Inflammatory macrophage (primary cell): ENCODE results near the gene PPP1R12B.
"Not testable (repeated sequence)": the region's sequence is repeated elsewhere in the genome, so short reads cannot be mapped to it uniquely, and the experiment has no call there.

Source experiments
- DNase-seq, 2 donors: peaks; one replicate each; pipeline ENCODE4 v3.0.0-alpha.2; 2020 to 2022

The PPP1R12B gene

GRCh38 chr1:202619505-202619904, 271.0 kb downstream of the PPP1R12B start:
- DNase-seq, result no peak

DNA sequence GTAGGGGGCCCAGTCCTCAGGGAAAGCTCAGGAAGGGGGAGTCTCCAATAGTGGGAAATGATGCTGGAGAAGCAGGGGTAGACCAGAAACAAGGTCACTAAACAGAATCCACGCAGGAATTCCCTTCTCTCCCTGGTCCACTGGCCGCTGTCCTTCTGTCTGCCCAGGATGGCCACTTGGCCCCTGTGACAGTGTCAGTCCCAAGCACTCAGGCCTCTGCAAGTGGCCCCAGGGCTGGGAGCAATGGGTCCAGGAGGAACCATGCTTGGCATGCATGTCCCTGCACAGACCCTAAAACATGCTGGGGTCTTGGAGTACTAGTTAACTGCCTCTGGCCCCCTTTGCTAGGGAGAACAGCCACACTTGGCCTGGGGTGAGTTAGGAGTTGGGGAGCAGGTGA, 271.5 kb downstream of the PPP1R12B start:
- not testable (repeated sequence) for DNase-seq

- no peak for DNase-seq
These were observed 272.9 kb downstream of the PPP1R12B start for GRCh38 chr1:202621446-202621845.

DNA sequence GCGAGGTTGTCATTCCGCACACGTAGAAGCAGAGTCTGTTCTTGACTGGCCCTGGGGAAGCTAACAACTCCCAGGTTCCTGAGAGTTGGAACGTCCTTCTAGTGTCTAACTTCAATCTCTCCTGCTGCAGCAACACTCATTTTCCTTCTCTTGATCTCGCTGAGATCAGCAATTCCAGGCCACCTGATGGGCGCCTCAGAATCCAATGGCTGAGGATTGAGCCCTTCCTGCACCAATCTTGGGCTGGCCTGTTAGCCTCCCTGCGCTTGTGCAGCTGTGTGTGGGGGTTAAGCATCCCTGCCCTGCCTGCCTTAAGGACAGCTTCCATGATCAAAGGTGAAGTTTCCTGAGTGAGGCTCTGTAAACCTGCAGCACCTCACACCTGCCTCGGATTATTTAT, 273.9 kb downstream of the PPP1R12B start:
- DNase-seq, result no peak

GRCh38 chr1:202623075-202623474, 274.6 kb downstream of the PPP1R12B start:
- DNase-seq, result peak in 1 of 2 donors; percentile 40

DNA sequence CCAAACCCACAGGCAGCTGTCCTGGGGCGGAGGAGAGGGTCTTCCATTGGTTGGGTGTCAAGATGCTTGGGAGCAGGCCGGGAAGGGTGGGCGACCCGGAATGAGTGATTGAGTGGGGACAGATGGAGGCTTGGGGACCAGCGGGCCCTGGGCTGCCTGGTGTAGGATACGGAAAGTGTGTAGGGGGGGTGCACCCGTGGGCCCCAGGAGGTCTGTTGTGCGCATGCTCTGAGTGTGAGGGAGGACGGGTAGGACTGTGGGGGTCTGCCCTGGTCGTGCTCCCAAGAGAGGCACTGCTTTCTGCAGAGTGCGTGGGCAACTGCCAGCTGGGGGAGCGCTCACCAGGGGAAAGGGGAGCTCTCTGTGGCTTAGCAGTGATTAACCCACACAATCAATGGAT, 275.0 kb downstream of the PPP1R12B start:
- not testable (repeated sequence) for DNase-seq

DNA sequence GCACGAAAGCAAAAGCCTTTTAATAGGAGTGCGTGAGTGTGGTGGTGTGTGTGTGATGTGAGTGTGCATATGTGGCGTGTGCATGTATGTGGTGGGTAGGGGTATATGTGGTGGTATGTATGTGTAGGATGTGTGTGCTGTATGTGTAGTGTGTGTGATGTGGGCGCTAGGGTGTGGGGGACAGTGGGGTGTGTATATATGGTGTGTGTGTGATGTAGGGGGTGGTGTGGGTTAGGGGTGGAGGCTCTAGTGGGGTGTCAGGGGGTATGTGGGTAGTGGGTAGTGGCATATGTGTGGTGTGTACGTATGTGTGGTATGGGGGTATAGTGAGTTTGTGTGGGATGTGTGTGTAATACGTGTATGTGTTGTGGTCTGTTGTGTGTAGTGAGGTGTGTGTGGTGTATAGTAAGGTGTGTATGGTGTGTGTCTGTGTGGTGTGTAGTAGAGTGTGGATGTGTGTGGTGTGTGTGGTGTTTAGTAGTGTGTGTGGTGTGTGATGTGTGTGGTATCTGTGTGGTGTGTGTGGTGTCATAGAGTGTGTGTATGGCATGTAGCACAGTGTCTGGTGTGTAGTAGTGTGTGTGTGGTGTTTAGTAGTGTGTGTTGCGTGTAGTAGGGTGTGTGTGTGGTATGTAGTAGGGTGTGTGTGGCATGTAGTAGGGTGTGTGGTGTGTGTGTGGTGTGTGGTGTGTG, 275.7 kb downstream of the PPP1R12B start:
- DNase-seq, result no peak

GRCh38 chr1:202624781-202625108, 276.2 kb downstream of the PPP1R12B start:
- no peak for DNase-seq

GRCh38 chr1:202625416-202626360, 277.2 kb downstream of the PPP1R12B start:
- DNase-seq, result peak; percentile 55 to 65

GRCh38 chr1:202627036-202627435, 278.5 kb downstream of the PPP1R12B start:
- DNase-seq, result not testable (repeated sequence)

DNA sequence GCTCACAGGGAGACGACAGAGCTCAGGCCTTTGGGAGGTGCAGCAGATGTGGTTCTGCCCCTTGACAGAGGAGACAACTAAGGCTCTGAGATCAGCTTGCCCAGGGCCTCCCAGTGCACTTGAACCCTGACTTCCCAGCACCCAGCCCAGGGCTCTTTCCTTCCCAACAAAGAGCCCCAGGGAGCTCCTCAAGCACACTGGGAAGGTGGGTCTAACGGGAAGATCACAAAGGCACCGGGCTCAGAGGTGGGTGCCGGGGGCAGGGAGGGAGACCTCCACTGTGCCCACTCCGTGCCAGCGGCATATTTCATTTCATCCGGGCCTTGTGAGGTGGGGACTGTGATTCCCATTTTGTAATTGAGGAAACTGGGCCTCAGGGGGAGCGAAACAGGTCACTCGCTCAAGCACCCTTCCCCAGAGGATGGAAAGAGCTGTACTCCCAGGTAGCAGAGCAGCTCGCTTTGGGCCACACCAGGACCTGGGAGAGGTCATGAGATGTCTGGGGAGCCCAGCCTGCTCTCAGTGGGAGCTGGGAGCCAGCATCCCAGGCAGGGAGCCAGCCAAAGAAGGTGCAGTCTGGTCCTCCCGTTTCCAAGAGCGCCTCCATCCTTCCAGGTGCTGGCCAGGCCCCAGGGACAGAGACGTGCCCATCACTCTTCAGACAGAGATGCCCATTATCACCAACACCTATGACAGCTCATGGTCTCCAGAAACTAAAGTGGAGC, 279.5 kb downstream of the PPP1R12B start:
- DNase-seq, result no peak

DNA sequence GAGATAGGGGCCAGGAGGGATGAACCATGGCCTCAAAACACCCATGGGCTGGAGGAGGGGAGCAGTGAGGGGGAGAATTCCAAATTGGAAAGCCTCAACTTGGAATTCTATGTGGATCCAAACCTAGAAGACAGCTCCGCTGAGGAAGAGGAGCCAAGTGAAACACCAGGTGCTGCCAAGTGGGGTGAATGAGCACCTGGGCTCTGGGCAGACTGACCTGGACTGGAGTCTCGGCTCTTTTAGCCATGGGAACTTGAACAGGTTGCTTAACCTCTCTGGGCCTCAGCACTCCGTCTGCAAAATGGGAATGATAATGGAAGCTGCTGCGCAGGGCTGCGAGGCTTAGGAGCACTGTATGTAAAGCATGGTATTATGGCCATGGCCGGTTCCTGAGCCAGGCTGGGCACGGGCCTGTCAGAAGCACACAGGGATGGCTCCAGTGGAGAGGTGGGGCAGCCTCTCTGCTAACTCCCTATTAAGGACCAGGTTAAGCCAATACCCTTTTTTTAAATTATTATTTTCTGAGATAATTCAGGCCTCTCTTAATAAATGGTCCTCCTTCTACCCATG, 280.2 kb downstream of the PPP1R12B start:
- no peak for DNase-seq

DNA sequence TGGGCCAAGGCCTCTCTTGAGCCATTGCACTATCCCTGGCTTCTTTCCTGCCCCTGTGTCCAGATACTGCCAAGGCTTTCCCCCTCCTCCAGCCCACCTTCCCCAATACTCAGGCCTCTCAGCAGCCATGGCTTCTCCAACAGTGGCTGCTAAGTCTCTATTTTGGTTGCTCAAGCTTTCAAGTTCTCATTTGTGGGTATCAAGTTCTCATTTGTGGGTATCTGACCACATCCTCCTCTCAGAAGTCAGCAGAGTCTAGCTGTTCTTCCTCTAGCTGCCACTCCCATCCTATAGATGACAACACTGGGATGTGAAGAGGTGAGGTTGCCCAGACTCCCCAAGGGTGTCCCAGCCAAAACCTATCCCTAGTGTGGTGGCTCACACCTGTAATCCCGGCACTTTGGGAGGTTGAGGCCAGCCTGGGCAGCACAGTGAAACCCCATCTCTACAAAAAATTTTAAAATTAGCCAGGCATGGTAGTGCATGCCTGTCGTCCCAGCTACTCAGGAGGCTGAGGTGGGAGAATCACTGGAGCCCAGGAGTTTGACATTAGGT, 280.8 kb downstream of the PPP1R12B start:
- peak; percentile 72 for DNase-seq

- DNase-seq, result not testable (repeated sequence)
These were observed 281.6 kb downstream of the PPP1R12B start for GRCh38 chr1:202630096-202630495.

DNA sequence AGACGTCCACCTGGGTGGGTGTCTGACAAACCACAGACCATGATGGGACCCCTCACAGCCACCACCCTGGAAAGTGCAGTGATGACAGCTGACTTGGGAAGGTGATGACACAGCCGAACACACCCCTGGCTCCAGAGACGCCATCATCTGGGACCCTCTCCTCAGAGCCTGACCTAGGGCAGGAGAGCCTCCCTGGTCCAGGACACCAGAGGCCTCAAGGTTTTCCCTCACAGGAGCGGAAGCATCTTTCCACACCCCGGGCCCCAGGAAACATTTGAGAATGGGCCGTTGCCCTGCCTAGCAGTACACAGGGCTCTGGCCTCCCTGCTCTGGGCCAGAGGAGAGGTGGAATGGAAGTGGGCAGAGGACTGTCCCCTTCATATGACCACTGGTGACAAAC, 282.0 kb downstream of the PPP1R12B start:
- DNase-seq, result no peak

GRCh38 chr1:202631076-202631923, 282.8 kb downstream of the PPP1R12B start:
- no peak for DNase-seq

- DNase-seq, result no peak
These were observed 283.7 kb downstream of the PPP1R12B start for GRCh38 chr1:202632241-202632640.

DNA sequence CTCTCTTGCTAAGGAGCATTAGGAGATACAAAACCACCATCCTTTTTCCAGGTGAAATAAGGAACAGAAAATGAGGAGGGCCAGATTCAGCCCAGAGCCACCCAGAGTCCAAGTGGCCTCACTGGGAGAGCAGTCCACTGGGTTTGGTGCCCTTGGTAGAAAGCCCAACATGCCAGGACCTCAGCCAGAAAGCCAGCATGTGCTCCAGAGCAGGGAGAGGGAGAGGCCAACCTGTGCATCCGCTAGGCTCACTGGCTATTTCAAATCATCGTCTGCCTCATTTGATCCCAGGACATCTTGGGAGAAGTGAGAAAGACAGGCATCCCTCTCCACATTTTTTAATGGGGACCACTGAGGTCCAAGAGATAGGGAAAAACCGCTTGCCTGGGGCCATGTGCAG, 287.7 kb downstream of the PPP1R12B start:
- DNase-seq, result not testable (repeated sequence)

DNA sequence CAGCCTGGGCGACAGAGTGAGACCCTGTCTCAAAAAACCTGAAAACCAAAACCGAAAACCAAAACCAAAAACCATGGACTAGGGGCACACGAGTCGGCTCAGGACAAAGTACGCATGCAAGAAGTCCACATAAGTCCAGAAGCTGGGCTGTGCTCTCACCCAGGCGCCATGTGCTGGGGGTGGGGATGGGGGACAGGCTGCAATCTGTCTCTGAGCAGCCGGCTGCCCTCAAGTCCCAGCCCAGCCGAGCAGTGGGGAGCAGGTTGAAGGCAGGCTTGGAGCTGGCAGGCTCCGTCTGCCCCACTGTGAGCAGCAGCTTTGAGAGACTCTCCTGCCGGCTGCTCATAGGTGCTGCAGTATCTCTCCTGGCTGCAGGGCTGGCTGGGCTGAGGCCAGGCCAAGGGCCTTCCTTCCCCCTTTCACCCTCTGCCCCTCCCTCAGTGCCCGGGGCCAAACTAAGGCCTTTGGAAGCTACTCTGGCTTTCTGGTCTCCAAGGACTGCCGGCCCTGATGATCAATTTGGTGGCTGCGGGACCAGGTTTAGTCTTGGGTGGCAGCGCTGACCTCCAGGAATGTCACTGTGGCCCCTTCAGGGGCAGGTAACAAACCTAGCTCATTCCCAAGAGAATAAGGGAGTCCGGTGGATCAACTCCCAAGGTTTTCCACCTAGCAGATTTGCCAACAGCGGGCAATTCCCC, 289.0 kb downstream of the PPP1R12B start:
- not testable (repeated sequence) for DNase-seq

DNA sequence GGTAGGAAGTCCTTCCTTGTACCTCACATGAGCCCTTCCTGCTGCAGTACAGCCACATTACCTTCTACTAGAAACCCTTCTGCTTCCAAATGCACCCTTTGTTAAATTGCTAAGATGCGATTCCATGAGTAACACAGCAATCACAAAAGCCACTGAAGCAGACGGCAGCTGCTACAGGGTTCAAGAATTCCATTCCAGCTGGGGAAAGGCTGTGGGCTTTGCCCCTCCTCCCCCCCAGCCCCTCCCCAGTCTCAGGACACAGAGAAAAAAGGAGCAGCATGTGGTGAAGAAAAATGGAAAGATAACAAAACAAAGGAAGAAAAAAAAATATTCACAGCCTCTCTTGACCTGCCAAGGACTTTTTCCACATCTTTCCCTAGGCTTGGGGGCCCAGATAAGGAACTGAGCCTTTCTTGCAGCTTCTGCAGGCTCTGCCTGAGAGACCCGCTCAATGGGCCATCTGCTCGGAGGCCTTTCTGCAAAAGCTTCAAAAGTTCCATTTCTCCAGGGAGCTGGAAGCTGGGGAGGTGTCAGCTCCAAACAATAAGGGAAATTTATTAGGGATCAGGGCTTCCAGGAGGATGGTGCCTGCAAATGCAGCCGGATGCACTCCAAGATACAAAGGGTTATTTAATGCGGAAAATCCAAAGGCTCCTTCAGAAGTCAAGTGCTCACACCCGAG, 289.7 kb downstream of the PPP1R12B start:
- no peak for DNase-seq
